ENCODE results near the gene PARD3. TPM values are rescaled to one million over a fixed set of nuclear protein-coding genes. Genes with fewer than 3 reads are reported as not detected.

Gene PARD3
- total and polyA plus RNA-seq, 2 donors from 2014 or later = 21.1 to 47.5 TPM

DNA sequence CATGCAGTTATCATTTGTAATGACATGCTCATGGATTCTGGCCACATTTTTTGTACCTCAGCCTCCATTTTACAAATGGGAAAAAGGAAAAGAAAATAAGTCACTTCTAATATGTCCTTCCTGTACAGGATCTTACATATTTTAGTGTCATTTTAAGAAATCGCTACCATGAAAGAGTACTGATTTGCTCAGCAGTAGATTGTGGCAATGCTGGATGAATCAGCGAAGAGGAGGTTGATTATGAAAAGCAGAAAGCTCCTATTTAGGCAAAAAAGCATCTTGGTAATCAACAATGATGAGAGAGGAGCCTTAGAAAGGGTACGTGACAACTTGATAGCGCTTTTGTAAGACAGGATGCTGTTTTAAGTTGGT is 522.9 kb downstream of the PARD3 start:
- TF ChIP-seq, protein P1, sequence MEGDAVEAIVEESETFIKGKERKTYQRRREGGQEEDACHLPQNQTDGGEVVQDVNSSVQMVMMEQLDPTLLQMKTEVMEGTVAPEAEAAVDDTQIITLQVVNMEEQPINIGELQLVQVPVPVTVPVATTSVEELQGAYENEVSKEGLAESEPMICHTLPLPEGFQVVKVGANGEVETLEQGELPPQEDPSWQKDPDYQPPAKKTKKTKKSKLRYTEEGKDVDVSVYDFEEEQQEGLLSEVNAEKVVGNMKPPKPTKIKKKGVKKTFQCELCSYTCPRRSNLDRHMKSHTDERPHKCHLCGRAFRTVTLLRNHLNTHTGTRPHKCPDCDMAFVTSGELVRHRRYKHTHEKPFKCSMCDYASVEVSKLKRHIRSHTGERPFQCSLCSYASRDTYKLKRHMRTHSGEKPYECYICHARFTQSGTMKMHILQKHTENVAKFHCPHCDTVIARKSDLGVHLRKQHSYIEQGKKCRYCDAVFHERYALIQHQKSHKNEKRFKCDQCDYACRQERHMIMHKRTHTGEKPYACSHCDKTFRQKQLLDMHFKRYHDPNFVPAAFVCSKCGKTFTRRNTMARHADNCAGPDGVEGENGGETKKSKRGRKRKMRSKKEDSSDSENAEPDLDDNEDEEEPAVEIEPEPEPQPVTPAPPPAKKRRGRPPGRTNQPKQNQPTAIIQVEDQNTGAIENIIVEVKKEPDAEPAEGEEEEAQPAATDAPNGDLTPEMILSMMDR (IDR thresholded peaks at IDR 0.05; ENCODE audit: borderline replicate concordance, extremely low read depth, insufficient read depth) = no peak
- Histone ChIP-seq H3K4me3 (ENCODE audit: low read length in 3 of 3) (no peak overlapping the region), H3K27me3 (ENCODE audit: control insufficient read depth, insufficient read depth, low read length) (no peaks in the 10 kb centered on the region), H3K27ac (ENCODE audit: low read depth in 2 of 2, low read length in 2 of 2) (no peak overlapping the region), H3K4me1 (ENCODE audit: control insufficient read depth in 2 of 3, insufficient read depth in 2 of 3, low read depth in 1 of 3, low read length in 3 of 3) (peaks cover 0 to 7% (median 3%) of the 10 kb centered on the region in 3 donors), H3K36me3 (ENCODE audit: control insufficient read depth in 2 of 3, insufficient read depth in 3 of 3, low read length in 3 of 3) (no peaks in the 10 kb centered on the region), H3K9ac (ENCODE audit: low read length in 3 of 3) (no peak overlapping the region), H3K9me3 (ENCODE audit: control insufficient read depth in 2 of 3, insufficient read depth in 1 of 3, low read length in 3 of 3) (no peaks in the 10 kb centered on the region)
- intact Hi-C loops (cut with DNase I) = no loop called here
- FAIRE-seq (no peak), DNase-seq (no peak)

DNA sequence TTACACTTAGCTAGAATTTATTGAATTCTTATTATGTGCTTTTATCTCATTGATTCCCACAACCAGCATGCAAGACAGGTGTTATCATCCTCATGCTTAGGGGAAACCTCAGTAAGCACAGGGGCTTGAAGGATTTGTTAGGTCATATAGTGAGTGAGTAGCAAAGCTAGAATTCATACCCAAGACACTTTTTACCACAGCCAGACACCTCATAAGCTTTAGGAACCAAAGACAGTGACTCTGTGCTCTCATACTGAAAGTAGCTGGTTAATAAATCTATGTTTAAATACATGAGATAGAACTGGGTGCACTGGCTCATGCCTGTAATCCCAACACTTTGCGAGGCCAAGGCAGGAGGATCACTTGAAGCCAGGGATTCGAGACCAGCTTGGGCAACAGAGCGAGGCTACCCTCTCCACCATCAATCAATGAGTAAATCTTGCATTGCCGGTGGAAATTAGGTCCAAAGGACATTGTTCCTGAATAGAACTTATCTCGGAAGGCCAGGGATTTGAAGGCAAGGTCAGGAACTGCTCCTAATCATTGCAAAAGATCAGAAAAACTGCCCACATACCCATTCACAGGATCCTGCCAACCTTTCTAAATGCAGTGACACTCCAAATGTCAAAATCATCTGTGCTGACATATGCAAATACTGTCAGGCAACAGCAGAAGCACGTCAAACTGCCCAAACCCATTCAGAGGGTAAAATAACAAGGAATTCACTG is 523.5 kb downstream of the PARD3 start:
- Histone ChIP-seq H3K4me1 (ENCODE audit: control insufficient read depth in 2 of 3, insufficient read depth in 2 of 3, low read depth in 1 of 3, low read length in 3 of 3) (peaks cover 0 to 7% (median 3%) of the 10 kb centered on the region in 3 donors), H3K9me3 (ENCODE audit: control insufficient read depth in 2 of 3, insufficient read depth in 1 of 3, low read length in 3 of 3) (no peaks in the 10 kb centered on the region), H3K4me3 (ENCODE audit: low read length in 3 of 3) (no peak overlapping the region), H3K36me3 (ENCODE audit: control insufficient read depth in 2 of 3, insufficient read depth in 3 of 3, low read length in 3 of 3) (no peaks in the 10 kb centered on the region), H3K9ac (ENCODE audit: low read length in 3 of 3) (no peak overlapping the region), H3K27me3 (ENCODE audit: control insufficient read depth, insufficient read depth, low read length) (no peaks in the 10 kb centered on the region), H3K27ac (ENCODE audit: low read depth in 2 of 2, low read length in 2 of 2) (no peak overlapping the region)
- no peak for DNase-seq
- no peak for FAIRE-seq
- intact Hi-C loops (cut with DNase I) = no loop called here
- TF ChIP-seq, protein P1 (IDR thresholded peaks at IDR 0.05; ENCODE audit: borderline replicate concordance, extremely low read depth, insufficient read depth) = no peak

DNA sequence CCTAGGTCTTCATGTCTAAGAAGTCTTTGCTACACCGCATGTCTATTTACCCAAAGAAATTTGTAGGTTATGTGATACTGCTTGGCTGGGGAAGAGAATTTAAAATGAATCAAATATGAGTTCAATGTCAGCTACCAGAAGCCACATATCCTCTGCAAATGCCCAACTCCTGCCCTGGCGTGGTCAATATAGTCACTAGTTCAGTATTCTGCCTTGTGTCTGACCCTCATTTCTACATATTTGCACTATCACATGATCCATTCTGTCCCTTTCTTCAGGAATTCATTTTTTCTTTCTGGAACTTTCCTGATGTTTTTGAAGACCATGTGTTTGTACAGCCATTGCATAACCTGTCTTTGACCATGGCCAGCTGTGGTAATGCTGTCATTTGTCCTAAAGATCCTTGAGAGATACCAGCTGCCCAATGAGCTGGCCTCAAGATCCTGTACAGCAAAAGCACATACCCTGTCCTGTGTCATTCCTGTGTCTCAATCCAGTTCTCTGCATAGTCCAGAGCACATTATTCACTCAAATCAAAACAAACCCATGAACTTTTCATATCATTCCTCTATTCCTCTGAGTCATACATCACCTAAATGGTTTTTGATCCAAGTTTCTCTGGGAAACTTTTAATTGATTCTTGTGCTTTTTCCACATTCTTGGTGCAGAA is 524.5 kb downstream of the PARD3 start:
- H3K4me1 ChIP-seq (ENCODE audit: control insufficient read depth in 2 of 3, insufficient read depth in 2 of 3, low read depth in 1 of 3, low read length in 3 of 3) = peaks cover 0 to 7% (median 3%) of the 10 kb centered on the region in 3 donors
- no peak for FAIRE-seq
- no peaks in the 10 kb centered on the region for H3K9me3 ChIP-seq (ENCODE audit: control insufficient read depth in 2 of 3, insufficient read depth in 1 of 3, low read length in 3 of 3)
- H3K27me3 ChIP-seq (ENCODE audit: control insufficient read depth, insufficient read depth, low read length) = no peaks in the 10 kb centered on the region
- peak in 2 of 5 donors; percentile 40 to 53 for DNase-seq
- no peaks in the 10 kb centered on the region for H3K36me3 ChIP-seq (ENCODE audit: control insufficient read depth in 2 of 3, insufficient read depth in 3 of 3, low read length in 3 of 3)
- H3K4me3 ChIP-seq (ENCODE audit: low read length in 3 of 3) = no peak overlapping the region
- no peak overlapping the region for H3K9ac ChIP-seq (ENCODE audit: low read length in 3 of 3)
- TF ChIP-seq, protein P1 (IDR thresholded peaks at IDR 0.05; ENCODE audit: borderline replicate concordance, extremely low read depth, insufficient read depth) = no peak
- intact Hi-C loops (cut with DNase I) = no loop called here
- H3K27ac ChIP-seq (ENCODE audit: low read depth in 2 of 2, low read length in 2 of 2) = no peak overlapping the region

Measured in kidney (tissue), 14 donors.